Nephron progenitor cell (in vitro differentiated cells): ENCODE data around the gene USP5.
A peak's percentile ranks its signal among the peaks of the same experiment; 100 is the strongest.

ENCODE experiments used
- DNase-seq: peaks from one replicate; pipeline ENCODE4 v3.0.0; 2021
- H3K27ac Mint-ChIP-seq: 2 replicates; pipeline ENCODE4 v1.8.0; 2021; ENCODE audit warnings: mild to moderate bottlenecking, moderate library complexity, mixed read lengths
- H3K27me3 Mint-ChIP-seq: 2 replicates; pipeline ENCODE4 v1.8.0; 2021; ENCODE audit warnings: mild to moderate bottlenecking, low read depth, mixed read lengths; ENCODE audit not compliant: poor library complexity
- H3K36me3 Mint-ChIP-seq: 2 replicates; pipeline ENCODE4 v1.8.0; 2021; ENCODE audit warnings: low read depth, mixed read lengths
- H3K4me1 Mint-ChIP-seq: 2 replicates; pipeline ENCODE4 v1.8.0; 2021; ENCODE audit warnings: mixed read lengths
- H3K4me3 Mint-ChIP-seq: 2 replicates; pipeline ENCODE4 v1.8.0; 2021; ENCODE audit warnings: mild to moderate bottlenecking, moderate library complexity, mixed read lengths
- H3K9me3 Mint-ChIP-seq: 2 replicates; pipeline ENCODE4 v1.8.0; 2021; ENCODE audit warnings: mild to moderate bottlenecking, moderate library complexity, mixed read lengths
- TF ChIP-seq, protein P1 (sequence below): fragments of 200-600 bp; sonication (generic); IDR thresholded peaks from 2 replicates; pipeline ENCODE4 v1.5.0; 2021; ENCODE audit warnings: antibody characterized with exemption

Gene USP5

DNA sequence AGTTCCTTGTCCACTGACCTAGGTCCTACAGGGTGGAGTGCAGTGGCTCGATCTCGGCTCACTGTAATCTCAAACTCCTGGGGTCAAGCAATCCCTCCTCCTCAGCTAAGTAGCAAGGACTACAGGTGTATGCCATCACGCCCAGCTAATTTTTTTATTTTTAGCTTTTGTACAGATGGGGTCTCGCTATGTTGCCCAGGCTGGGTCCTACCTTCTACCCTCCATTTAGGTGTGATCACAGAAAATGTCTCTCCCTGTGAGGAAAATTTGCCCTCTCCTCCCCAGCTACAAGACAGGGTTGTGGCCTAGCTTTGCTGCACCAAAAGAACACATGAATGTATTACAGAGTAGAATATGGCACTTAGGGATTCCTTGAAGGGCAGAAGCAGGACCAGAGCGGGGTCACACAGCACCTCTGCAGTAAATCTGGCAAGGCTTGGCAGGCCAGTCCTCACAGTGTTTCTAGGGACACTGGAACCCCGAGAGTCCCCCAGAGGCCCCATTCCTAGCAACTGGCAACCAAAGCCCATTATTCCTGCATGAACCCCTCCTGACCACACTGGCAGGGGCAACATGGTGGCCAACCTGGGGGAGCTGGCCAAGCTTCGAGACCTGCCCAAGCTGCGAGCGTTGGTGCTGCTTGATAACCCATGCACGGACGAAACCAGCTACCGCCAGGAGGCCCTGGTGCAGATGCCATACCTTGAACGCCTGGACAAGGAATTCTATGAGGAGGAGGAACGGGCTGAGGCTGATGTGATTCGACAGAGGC, 60.4 kb downstream of the USP5 start:
- no peak overlapping the region for H3K27ac Mint-ChIP-seq
- TF ChIP-seq, protein P1, sequence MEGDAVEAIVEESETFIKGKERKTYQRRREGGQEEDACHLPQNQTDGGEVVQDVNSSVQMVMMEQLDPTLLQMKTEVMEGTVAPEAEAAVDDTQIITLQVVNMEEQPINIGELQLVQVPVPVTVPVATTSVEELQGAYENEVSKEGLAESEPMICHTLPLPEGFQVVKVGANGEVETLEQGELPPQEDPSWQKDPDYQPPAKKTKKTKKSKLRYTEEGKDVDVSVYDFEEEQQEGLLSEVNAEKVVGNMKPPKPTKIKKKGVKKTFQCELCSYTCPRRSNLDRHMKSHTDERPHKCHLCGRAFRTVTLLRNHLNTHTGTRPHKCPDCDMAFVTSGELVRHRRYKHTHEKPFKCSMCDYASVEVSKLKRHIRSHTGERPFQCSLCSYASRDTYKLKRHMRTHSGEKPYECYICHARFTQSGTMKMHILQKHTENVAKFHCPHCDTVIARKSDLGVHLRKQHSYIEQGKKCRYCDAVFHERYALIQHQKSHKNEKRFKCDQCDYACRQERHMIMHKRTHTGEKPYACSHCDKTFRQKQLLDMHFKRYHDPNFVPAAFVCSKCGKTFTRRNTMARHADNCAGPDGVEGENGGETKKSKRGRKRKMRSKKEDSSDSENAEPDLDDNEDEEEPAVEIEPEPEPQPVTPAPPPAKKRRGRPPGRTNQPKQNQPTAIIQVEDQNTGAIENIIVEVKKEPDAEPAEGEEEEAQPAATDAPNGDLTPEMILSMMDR, result no peak
- H3K36me3 Mint-ChIP-seq, result peaks cover 5% of the 10 kb centered on the region
- peaks cover 37% of the 10 kb centered on the region for H3K27me3 Mint-ChIP-seq
- no peaks in the 10 kb centered on the region for H3K9me3 Mint-ChIP-seq
- DNase-seq, result no peak
- peaks cover 45% of the 10 kb centered on the region for H3K4me1 Mint-ChIP-seq
- H3K4me3 Mint-ChIP-seq, result peak overlapping the region; percentile 67

DNA sequence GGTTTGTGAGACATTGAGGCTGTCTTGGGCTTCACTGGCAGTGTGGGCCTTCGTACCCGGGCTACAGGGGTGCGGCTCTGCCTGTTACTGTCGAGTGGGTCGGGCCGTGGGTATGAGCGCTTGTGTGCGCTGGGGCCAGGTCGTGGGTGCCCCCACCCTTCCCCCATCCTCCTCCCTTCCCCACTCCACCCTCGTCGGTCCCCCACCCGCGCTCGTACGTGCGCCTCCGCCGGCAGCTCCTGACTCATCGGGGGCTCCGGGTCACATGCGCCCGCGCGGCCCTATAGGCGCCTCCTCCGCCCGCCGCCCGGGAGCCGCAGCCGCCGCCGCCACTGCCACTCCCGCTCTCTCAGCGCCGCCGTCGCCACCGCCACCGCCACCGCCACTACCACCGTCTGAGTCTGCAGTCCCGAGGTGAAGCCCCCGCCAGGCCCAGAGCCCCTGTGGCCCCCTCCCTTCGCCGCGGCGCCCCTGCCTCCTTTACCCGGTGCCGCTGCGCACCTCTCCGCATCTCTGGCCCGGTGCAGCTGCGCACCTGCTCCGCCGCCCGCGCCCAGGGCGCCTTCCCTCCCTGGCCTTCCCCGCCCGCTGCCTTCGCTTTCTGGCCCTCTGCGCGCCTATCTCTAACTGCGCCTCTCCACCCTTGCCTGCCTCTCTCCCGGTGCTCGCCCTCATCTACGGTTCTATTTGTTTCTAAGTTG, 62.4 kb downstream of the USP5 start, which contains the start of gene ENO2:
TSS of gene ENO2 (plus strand) at position 335 of the 701 bp plus-strand sequence. CDS start 1,253 bp downstream, outside the sequence.
- H3K4me3 Mint-ChIP-seq, result peak within 1 kb of the TSS; percentile 93
- no peaks in the 10 kb centered on the region for H3K9me3 Mint-ChIP-seq
- H3K27me3 Mint-ChIP-seq, result peaks cover 26% of the 10 kb centered on the region

DNA sequence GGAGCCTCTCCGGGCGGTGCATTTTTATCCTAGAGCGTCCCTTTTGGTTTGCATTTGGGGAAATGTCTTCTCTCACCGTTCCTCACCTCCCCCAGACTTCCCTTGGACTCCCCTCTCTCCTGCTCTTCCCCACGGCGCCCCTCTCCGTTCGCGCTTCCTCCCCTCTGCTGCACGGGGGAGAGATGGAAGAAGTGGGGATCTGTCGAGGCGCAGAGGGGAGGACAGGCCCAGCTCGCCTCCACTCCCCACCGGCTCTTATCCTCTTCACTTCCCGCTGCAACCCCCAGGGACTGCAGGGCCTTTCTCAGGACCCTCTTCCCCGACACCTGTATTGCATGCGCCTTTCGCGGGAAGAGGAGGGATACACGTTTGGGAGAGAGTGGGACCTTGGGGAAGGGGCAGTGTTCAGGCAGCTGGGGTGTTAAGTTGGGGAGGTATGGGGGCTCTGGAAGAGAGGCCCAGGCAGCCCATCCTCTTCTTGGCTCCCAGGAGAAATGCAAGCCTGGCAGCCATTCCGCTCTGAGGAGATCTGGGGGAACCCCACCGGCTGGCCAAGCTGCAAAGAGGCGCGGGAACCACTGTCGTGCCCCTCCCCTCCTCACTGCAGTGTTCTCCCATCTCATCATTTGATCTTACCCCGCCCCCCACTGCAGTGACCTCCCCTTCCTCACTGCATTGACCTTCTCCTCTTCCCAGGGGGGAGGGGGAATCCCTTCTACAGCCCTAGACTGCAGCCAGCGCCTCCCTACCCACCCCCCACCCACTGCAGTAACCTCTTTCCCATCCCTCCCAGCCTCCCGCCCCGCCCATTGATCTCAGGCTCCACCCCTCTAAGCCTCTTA, 63.2 kb downstream of the USP5 start:
- H3K36me3 Mint-ChIP-seq, result peaks cover 19% of the 10 kb centered on the region
- H3K4me3 Mint-ChIP-seq, result peak overlapping the region; percentile 93
- TF ChIP-seq, protein P1, result no peak
- peak; percentile 59 for DNase-seq
- peaks cover 60% of the 10 kb centered on the region for H3K4me1 Mint-ChIP-seq
- H3K9me3 Mint-ChIP-seq, result no peaks in the 10 kb centered on the region
- H3K27me3 Mint-ChIP-seq, result peaks cover 23% of the 10 kb centered on the region
- H3K27ac Mint-ChIP-seq, result no peak overlapping the region

More for the DNA sequence above, 62.4 kb downstream of the USP5 start, which contains the start of gene ENO2:
- H3K36me3 Mint-ChIP-seq, result peaks cover 11% of the 10 kb centered on the region
- peaks cover 52% of the 10 kb centered on the region for H3K4me1 Mint-ChIP-seq
- peak; percentile 76 for DNase-seq
- TF ChIP-seq, protein P1, result no peak
- H3K27ac Mint-ChIP-seq, result no peak within 1 kb of the TSS

DNA sequence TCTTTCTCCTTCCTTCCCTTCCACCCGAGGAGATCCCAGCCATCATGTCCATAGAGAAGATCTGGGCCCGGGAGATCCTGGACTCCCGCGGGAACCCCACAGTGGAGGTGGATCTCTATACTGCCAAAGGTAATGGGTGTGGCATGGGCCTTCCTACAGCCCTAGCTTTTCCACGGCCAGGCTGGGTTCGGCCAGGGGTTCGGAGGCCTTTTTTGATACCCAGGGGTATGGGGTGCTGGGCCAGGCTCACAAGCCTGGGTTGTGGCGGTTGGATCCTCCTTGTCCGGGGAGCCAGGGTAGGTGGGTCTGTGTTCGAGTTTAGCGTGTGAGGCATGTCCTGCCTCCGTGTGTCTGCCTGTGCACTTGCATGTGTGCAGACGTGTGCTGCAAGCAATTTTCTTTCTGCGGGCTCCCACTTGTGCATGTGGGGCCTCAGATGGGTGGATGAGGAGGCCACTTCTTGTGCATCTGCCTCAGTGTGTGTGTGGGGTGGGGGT, 63.9 kb downstream of the USP5 start:
- TF ChIP-seq, protein P1, result no peak
- Mint-ChIP-seq H3K27ac (no peak overlapping the region), H3K27me3 (peaks cover 20% of the 10 kb centered on the region), H3K4me3 (peak overlapping the region; percentile 93), H3K9me3 (no peaks in the 10 kb centered on the region), H3K4me1 (peaks cover 60% of the 10 kb centered on the region), H3K36me3 (peaks cover 20% of the 10 kb centered on the region)
- DNase-seq, result no peak
